Measurements from ENCODE around the gene RNF38.
"Not testable (repeated sequence)": the region's sequence is repeated elsewhere in the genome, so short reads cannot be mapped to it uniquely, and the experiment has no call there.

The RNF38 gene

DNA sequence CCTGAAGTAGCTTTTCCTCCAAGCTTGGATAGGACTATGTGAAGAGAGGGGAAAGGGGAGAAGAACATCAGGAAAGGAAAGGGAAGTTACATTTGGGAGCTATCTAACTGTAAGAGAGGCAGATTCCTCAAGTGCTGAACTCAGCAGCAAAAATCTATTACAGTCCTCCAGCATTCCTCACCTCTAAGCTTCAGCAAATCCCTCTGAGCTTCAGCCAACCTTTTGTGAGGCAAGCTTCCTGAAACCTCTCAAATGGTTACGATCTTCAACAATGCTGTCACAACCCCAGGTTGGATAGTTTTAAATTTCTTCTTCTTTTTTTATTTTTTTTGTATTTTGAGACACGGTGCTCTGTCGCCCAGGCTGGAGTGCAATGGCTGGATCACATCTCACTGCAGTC, 2.5 kb upstream of the RNF38 start:
- DNase-seq (ENCODE audit: low read depth) = no peak

DNA sequence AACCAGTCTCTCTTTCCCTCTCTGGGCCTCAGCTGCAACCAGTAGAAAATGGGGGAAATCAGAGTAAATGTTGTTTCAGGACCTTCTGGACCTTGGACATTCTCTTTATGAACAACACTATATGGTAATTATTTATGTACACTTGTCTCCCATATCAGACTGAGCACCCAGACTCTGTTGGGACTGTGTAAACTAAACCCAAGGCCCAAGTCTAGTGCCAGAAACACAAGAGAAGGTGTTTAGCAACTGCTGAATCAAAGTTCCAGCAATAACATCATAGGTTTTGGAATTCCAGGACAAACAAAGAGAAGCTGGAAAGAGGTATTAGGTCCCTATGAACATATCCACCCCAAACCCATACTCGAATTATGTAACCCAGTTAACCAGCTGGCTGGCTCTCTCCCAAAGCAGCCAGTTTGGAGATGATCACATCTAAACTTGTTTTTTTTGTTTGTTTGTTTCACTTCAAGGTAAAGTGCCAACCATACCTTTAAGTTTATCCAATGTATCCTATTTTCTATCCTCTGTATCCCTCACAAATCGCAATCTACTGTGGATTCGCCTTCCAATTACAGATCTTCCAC, 1.9 kb upstream of the RNF38 start:
- DNase-seq (ENCODE audit: low read depth) = no peak

DNA sequence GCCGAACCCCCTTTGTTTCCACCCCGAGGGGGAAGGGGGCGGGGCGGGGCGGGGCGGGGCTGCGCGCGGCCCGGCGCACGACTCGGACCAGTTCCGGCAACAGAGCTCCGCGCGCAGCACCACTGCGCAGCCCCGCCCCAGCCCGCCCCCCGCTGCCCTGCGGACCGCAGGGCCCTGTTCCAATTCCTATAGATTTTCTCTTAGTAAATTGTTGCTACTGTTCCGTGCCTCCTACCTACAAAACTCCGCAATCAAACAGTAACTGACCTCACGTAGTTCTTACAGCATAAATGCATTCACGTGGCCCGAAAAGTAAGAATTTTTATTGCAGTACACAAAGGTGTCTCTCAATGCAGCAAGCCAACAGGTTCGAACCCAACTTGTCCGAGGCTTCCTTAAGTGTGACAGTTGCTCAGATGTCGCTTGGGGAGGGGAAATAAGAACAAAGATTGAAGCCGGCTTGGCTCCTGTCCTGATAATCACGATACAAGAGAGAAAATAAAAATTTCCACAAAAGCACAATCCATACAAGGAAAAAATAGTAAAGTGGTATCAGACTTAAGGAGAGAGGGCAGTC, 1.2 kb upstream of the RNF38 start:
- no peak for DNase-seq (ENCODE audit: low read depth)

DNA sequence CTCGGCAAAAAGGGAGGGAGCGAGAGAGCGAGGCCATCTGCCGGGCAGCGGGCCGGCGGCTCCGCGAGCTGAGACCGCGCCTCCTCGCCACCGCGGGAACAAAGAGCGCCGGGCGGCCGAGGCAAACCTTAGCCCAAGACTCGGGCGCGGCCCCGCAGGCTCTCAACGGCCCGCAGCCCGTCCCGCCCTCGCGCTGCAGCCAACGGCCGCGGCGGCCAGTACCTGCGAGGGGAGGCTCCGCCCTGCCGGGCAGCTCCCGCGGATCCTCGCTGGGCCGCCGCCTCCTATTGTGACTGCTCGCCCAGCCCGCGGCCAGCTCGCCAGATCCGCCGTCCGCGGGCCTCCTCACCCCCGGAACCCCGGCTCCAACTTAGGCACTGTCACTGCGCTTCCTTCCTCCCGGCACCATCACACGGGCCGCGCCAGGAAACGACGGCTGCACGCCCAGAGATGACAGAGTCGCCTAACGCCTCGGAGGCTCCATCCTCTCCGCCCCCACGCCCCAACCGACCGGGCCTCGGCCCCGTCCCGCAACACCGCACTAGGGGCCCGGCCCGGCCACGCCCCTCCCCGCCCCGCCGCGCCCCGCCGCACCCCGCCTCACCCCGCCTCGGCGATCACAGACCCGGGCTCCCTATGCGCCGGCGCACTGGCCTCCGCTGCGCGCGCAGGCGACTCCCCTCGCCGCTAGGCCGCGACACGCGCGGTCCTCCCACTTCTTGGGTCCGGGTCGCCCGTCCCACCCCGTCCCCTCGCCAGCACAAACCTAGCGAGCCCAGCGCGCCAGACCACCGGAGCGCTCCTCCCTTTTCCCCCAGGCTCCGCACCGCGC, 479 bp upstream of the RNF38 start:
- DNase-seq (ENCODE audit: low read depth) = no peak

DNA sequence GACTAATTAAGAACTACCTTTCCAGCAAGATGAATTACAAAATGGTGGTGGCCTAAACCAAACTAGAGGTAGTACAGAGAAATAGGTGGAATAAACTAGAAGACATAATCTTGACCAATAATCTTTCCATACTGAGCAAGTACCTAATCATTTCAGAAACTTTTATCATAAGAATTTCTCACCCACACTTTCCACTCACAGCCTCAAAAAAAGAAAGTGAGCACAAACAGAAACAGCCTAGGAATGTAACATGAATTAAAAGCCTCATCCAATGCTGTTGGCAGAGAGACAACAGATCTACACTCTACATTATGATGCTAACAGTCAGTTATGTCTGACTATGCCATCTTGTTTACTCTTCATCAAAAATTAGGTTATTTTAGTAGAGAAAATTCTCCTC, 1.3 kb downstream of the RNF38 start:
- peak; percentile 58 for DNase-seq (ENCODE audit: low read depth)

DNA sequence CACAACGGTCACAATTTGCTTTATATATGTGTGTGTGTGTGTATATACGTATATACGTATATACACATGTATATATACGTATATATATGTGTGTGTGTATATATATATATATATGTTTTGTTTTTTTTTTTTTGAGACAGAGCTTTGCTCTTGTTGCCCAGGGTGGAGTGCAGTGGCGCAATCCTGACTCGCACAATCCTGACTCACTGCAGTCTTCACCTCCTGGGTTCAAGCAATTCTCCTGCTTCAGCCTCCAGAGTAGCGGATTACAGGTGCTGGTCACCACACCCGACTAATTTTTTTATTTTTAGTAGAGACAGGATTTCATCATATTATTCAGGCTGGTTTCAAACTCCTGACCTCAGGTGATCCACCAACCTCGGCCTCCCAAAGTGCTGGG, 3.1 kb downstream of the RNF38 start:
- DNase-seq (ENCODE audit: low read depth) = no peak

DNA sequence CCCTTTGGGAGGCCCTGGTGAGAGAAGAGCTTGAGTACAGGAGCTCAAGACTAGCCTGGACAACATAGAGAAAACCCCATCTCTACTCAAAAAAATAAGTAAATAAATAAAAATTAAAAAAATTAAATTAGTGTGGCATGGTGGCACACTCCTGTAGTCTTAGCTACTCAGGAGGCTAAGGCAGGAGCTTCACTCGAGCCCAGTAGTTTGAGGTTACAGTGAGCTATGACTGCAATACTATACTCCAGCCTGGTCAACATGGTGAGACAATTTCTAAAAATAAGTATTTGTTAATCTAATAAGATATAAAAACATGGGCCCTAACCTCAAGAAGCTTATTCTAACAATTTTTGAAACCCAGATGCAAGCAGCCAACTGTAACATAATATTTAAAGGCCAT, 7.6 kb downstream of the RNF38 start:
- DNase-seq (ENCODE audit: low read depth) = no peak

DNA sequence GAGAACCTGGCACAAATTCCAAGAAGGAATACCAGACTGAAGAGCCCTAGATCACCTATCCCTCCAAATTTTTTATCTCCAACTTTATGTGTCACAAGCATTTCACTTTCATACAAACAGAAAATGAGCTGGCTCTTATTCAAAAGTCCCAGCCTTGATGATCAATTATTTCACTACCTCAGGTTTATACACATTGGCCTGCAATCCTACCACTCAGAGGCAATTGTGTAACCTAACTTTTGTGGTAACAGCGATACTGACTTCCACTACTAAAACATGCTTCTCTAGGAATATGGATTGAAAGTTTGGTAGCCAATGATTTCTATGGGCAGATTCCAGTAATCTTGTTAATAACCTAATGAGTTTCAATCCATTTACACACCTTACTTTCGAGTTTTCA, 10.5 kb downstream of the RNF38 start:
- no peak for DNase-seq (ENCODE audit: low read depth)

DNA sequence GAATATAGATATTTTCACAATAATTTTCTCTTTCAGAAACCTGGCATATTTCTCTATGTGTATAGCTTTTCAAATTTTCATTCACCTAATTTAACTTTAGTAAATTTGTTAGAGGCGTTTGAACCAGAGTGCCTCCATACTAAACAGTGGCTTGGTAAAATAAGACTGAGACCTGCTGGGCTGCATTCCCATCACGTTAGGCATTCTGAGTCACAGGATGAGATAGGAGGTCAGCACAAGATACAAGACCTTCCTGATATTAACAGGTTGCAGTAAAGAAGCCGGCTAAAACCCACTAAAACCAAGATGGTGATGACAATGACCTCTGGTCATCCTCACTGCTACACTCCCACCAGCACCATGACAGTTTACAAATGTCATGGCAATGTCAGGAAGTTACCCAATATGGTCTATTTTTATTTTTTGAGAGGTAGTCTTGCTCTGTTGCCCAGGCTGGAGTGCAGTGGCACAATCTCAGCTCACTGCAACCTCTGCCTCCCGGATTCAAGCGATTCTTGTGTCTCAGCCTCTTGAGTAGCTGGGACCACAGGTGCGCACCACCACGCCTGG, 13.6 kb downstream of the RNF38 start:
- DNase-seq (ENCODE audit: low read depth) = not testable (repeated sequence)

DNA sequence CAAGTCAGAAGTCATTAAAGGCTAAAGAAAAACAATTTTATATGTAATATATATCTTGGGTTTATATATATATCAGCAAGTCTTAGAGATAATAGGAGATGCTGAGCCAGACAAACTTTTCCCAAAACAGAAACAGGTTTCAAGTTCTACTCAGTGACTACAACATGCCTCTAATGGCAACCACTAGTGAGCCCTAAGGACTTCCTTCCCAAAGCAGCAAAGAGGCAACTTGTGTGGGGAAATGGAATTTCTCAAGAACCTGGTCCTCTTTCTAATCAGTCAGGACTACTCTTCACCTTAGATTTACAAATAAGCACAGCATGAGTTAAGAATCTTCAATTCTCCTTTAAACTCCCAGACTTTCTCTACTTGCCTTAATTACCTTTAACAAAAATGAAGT, 17.6 kb downstream of the RNF38 start:
- DNase-seq (ENCODE audit: low read depth) = no peak

DNA sequence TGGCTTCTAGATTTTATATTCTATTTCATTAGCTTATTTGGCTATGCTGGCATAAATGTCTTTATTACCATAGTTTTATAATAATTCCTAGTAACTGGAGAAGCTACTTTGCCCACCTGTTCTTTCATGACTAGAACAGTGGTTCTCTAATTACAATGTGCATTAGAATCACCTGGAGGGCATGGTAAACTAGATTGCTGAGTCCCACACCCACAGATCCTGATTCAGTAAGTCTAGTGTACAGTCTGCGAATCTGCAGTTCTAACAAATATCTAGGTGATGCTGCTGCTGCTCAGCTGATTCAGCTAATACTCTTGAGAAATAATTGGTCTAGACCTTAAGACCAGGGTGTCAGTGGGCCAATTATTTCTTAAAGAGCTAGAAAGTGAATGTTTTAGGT, 35.5 kb downstream of the RNF38 start:
- no peak for DNase-seq (ENCODE audit: low read depth)

DNA sequence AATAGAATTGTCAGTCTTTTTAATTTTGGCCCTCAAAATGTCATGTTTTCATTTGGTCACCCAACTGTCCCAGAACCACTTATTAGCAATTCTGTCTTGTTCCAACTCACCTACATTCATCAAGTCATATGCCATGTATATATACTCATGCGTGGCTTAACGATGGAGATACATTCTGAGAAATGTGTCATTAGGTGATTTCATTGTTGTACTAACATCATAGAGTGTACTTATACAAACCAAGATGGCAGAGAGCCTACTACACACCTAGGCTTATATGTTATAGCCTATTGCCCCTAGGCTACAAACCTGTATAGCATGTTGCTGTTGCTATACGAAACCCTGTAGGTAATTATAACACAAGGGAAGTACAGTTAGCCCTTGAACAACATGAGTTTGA, 36.6 kb downstream of the RNF38 start:
- DNase-seq (ENCODE audit: low read depth) = no peak

DNA sequence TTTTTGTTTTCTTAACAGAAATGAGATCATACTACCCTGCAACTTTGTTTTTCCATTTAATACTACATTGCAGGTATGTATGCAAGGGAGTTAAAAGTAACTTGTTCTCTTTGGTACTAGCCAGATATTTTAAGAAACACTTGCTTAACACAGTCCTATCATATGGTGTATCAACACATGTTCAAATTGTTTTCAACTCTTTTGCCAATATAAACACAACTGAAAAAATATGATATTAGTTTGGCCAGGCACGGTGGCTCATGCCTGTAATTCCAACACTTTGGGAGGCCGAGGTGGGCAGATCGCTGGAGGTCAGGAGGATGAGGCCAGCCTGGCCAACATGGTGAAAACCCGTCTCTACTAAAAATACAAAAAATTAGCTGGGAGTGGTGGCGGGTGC, 41.6 kb downstream of the RNF38 start:
- no peak for DNase-seq (ENCODE audit: low read depth)

DNA sequence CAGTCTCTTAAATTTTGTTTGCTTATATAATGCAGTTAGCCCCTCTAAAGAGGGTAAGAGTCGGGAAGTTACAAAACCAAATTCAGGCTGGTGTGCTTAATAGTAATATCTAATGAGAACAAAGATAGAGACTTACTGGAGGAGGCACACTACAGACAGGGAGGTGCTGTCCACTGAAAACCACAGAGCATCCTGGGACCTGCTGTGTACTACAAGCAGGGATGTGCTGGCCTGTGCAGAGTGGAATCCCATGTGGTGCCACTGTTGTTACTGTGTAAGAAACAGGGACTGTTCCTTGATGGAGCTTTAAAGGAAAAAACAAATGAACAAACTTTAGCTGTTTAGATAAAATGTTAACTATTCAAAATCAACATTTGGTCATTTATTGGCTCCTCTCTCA, 42.4 kb downstream of the RNF38 start:
- no peak for DNase-seq (ENCODE audit: low read depth)

DNA sequence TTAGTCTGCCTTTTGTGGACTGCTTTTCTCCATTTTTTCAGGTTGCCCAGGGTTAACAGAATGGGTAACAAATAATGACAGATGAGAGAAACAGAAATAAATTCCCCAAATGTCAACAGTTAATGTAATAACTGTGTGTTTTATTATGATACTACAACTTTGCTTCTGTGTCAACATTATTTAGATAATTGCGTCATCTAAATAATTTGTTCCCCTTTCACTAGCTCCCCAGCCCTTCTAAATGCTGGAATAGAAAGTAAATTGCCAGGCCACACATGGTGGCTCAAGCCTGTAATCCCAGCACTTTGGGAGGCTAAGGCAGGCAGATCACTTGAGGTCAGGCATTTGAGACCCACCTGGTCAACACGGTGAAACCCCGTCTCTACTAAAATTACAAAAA, 53.5 kb downstream of the RNF38 start:
- DNase-seq (ENCODE audit: low read depth) = no peak

DNA sequence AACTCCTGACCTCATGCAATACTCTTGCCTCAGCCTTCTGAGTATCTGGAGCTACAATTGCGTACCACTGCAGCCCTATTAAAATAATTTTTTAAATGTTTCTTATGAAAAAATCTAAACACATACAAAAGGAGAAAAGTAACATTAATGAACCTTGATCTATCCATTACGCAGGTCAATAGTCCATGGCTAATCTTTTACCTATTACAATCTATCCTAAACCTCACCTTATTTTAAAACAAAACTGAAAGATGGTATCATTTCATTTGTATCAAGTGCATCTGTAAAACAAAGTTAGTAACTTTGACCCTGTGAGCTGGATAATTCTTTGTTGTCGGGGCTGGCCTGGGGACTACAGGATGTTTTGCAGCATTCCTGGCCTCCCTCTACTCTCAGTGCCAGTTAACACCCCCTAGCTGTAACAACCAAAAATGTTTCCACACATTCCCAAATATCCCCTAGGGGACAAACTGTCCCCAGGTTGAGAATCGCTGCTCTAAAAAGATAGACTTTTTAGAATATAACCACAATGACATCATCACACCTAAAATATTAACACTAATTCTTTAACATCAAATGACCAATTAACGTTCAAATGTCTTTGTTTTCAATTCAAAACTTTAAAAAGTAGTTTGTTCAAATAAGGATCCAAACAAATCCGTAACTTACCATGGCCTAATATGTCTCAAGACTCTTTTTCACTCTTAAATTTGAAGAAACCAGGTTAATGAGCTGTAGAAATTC, 54.8 kb downstream of the RNF38 start:
- DNase-seq (ENCODE audit: low read depth) = no peak

DNA sequence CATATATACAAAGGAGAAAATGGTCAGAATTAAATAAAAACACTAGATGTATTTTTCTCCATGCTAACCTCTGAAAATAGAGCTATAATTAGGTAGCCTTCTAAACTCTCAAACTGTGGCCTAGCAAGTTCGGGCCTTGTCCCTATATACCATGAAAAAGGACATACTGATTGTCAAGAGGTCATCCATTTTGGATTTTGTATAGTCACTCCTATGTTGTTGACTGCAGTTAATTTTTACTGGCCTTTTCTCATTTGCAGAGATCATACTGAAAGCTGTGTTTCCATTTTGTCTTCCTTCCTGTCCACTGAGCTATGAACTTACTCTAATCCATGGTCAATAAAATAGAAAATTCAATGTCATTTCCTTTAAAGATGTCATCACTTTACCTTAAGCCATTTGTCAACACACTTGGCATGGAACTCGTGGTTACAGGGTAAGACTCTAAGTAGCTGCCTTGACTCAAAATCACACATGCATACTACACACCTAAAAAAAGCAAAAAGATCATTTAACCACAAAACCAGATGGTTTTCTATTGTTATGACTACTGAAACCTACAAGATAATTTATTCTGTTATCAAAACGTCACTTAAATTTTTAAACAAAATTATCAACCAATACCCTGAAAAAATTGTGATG, 58.0 kb downstream of the RNF38 start:
- no peak for DNase-seq (ENCODE audit: low read depth)

DNA sequence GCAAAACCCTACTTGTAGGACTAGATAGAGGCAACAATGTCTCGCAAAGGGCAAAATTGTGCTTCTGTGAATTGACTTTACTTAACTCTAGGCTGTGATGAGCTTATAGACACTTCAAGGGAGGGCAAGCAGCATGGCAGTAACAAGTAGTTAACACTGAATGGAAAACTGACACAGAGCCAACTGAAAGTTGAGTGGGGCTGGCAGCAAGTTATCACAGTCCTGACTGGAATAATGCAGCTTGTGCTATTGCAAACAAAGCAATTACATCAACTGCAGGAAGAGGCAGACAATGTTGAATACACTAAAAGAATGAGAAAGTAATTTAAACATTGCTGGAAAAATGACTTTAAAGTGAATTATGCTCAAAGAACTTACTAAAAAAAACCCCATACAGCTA, 62.2 kb downstream of the RNF38 start:
- no peak for DNase-seq (ENCODE audit: low read depth)

DNA sequence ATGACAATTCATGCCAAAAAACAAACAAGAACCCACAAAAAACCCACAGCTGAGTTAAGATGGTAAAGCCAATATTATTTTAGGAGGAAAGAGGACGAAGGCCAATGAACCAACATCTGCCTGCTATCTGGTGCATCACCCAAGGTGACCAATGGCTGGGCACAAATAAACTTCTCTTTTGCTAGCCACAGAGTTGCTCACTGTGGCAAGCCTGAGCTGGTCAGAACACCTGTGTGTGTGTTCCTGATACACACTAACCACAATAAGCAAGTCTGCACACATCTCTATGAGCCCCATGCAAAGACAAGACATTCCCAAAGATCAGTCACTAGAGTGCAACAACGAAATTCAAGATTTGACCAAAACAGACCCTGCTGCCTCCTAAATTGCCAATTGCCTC, 63.1 kb downstream of the RNF38 start:
- no peak for DNase-seq (ENCODE audit: low read depth)

DNA sequence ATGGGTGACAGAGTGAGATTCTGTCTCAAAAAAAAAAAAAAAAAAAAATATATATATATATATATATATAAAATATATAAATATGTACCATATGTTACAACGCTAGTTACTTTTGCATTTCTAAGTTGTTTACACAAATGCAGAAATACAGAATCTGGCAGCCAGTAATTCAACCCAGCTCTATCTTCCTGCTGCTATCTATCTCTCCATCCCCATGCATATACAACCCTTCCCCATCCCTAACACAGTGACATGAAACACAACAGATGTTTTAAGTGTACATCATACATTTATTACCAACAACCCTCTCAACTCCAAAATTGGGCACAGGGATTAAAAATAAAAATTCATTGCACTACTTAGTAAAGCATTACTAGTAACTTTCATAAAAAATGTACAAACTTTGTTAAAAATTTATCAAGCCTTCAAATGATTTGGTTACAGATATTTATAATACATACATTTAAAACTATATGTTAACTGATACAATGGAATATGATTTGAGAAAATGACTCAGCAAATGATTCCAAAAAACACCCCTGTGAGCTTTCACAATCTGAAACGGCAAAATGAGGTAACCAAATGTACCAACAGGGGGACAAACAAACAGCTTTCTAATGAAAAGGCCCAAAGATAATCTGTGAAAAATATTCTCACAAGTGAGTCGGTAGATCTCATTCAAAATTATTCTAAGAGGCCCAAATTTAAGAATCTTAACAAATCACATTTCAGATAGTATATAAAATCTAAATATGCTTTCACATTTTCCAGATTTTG, 63.8 kb downstream of the RNF38 start:
- no peak for DNase-seq (ENCODE audit: low read depth)

DNA sequence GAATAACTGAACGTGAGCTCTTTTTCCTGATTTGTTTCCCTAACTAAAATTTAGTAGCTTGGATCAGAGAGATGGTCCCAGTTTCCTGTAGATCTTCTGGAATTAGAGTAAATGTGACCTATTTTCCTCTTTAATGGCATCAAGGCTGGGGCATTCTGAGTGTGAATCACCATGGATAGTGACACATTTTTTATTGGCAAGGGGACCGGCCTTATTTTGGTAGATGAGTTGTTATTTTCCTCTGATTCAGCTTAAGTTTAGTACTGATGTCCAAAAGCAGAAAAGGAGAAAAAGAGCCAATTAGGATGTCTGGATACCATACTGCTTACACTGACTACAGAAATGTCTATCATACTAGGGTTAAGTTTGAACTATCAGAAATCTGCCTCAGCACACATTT, 68.1 kb downstream of the RNF38 start:
- DNase-seq (ENCODE audit: low read depth) = no peak

All from non-pigmented ciliary epithelial cell (primary cell).